Cardiac septum (tissue), 1 donor: Measurements from ENCODE around the gene FFAR1. TPM values are rescaled to one million over a fixed set of nuclear protein-coding genes. Genes with fewer than 3 reads are reported as not detected.
"Not testable (repeated sequence)": the region's sequence is repeated elsewhere in the genome, so short reads cannot be mapped to it uniquely, and the experiment has no call there.

Experiments used
- DNase-seq: peaks from one replicate; pipeline ENCODE4 v3.0.0-alpha.2; 2020; ENCODE audit warnings: low spot score
- intact Hi-C: fragments of 100-400 bp; cut with DNase I; formaldehyde crosslinking; loops from one replicate; pipeline ENCODE4 v1.14.0; 2022
- microRNA-seq: library from miRNA; unstranded; fragments of <30 nt; microRNA quantifications from one replicate; pipeline ENCODE4 v1.2.0, GENCODE V29; 2020
- total RNA-seq: library from RNA; stranded (reverse); fragmentation: NEBNext Ultra II Directional; extraction: Animal tissue kit (Norgen Biotek cat#: 25700); gene quantifications from one replicate; pipeline ENCODE4 v1.2.1, GENCODE V29; 2021
- donor health status: DM: no; HTN: no; CAD: no.

FFAR1 gene
- total RNA-seq, 1 donor from 2014 or later: not detected

DNA sequence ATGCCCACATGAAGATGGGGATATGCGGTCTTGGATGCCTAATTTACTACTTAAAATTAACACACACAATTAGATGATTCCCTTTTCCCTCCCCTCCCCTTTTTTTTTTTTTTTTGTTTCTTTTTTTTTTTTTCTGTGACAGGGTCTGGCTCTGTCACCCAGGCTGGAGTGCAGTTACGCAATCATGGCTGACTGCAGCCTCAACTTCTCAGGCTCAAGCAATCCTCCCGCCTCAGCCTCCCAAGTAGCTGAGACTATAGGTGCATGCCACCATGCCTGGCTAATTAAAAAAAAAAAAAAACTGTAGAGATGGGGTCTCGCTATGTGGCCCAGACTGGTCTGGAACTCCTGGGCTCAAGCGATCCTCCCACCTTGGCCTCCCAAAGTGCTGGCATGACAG, 31.8 kb downstream of the FFAR1 start:
- intact Hi-C loops, DNase-seq: not testable (repeated sequence)

DNA sequence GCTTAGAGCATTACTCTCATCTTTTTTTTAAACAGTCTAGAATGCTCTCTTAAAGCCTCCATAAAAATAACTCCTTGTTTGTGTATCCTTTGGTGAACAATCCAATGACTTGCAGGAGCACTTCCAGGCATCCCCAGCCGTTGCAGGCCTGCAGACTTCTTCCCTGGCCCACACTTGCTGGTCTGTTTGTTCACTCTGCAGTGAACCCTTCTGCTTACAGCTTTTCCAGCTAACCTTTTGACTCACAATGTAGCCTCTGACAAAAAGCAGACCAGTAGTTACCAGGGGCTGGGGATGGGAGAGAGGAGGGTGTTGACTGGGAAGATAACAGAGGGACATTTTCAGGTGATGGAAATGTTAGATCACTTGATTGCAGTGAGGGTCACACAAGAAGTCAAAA, 32.3 kb downstream of the FFAR1 start:
- no peak for DNase-seq
- intact Hi-C loops: no loop called here

DNA sequence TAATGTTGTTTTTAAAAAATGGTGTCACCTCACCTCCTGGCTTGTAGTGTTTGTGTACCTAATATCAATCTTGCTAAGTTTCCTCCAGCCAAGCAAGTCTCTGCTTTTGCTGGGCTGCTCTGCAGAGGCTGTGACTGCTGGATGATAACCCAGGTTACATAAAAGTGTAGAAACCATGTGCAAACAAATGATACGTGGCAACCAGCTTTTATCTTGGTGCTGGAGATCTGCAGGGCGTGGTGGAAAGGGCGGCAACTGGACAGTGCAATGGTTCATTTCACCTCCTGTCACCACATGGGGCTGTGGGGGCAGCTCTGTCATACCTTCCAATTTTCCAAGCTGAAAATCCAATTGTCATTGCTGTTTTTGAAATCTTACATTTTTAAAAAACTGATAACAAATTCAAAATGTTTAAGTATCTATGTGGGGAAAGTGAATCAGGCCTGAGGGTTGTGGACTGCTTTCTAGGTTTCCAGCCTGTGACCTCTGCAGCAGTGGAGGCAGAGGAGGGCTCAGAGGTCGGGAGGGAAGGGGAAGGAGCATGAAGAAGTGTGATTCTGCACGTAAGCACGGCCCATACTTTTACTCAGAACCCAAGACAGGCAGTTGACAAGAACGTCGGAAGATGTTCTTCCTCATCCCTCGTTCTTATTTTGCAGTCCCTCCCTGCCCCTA, 32.9 kb downstream of the FFAR1 start:
- no peak for DNase-seq
- intact Hi-C loops: no loop called here

DNA sequence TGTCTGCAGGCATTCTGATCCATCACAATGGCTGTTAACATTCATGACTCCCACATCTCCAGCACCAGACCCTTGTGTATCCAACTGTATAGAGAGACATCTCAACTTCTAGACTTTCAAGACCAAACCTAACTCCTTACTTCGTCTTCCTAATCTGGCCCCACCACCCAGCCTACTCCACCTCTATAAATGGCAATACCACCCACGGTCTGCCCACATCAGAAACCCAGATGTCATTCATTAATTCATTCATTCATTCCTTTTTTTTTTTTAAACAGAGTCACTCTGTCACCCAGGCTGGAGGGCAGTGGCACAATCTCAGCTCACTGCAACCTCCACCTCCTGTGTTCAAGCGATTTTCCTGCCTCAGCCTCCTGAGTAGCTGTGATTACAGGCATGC, 33.6 kb downstream of the FFAR1 start:
- intact Hi-C loops: no loop called here
- no peak for DNase-seq

DNA sequence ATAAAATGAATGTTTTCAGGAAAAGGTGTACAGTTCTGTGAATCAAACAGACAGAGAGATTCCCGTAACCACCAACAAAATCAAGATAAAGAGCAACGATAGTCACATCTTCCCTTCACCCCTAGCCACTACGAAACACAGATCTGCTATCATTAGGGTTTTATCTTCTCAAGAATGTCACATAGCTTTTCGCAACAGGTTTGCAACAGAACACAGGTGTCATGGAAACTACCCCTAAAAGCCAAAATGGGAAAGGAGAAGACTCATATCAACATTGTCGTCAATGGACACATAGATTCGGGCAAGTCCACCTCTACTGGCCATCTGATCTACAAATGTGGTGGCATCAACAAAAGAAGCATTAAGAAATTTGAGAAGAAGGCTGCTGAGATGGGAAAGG, 34.2 kb downstream of the FFAR1 start:
- intact Hi-C loops: no loop called here

DNA sequence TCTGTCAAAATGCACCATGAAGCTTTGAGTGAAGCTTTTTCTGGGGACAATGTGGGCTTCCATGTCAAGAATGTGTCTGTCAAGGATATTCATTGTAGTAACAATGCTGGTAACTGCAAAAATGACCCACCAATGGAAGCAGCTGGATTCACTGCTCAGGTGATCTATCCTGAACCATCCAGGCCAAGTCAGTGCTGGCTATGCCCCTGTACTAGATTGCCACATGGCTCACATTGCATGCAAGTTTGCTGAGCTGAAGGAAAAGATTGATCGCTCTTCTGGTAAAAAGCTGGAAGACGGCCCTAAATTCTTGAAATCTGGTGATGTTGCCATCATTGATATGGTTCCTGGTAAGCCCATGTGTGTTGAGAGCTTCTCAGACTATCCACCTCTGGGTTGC, 35.8 kb downstream of the FFAR1 start:
- intact Hi-C loops: no loop called here
- no peak for DNase-seq

More for the DNA sequence above, 34.2 kb downstream of the FFAR1 start:
- no peak for DNase-seq

DNA sequence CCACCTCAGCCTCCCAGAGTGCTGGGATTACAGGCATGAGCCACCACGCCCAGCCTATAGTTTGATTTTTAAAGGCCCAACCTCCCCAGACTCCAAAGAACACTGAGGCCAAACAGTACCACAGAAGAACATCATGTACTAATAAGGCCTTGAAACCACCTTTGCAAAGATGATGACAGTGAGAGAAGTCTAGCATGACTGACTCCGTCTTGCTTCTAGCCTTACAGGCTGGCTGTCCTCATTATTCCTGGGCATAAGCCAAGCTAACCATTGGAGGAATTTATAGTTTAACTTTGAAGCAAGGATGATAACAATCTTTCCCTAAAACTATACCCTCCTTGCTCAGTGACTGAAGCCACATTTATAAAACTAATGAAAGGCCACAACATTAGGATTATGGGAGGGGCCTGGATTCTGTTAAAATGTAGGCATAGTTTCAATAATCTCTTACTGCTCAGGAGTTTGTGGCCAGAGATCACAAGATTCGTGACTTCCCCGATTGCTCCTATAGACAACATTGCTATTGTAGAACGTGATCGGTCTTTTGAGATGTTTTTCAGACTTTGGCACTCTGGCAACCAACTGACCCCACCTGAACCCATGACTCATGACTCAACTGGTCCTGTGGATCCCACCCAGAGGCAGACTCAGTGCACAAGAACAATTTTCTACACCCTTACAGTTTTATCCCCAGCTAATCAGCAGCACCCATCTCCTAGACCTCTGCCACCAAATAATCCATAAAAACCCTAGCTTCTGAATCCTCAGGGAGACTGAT, 40.8 kb downstream of the FFAR1 start:
- no peak for DNase-seq
- intact Hi-C loops: no loop called here

DNA sequence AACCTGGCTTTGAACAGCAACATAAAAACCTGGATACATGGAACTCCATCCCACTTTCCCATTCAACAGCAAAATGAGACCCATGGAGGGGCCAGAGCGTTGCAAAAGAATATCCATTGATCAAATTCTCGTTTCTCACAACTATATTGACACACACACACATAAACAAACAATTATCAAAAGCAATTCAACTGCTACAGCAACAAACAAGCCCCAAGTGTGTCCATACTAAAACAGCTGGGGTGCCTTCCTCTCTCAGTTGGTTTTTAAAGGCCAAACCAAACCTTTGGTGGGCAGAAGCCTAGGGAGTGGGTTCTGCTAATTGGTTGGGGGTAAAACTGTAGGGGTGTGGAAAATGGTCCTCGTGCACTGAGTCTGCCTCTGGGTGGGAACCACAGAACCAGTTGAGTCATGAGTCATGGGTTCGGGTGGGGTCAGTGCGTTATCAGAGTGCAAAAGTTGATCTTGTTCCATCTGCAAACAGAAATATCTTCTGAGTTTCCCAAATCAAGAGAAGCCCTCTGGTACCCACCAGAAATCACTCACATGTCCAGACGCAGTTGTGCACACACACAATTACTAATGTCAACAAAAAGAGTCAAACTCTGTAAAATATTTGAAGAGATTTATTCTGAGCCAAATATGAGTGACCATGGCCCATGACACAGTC, 41.6 kb downstream of the FFAR1 start:
- DNase-seq: no peak
- intact Hi-C loops: no loop called here

DNA sequence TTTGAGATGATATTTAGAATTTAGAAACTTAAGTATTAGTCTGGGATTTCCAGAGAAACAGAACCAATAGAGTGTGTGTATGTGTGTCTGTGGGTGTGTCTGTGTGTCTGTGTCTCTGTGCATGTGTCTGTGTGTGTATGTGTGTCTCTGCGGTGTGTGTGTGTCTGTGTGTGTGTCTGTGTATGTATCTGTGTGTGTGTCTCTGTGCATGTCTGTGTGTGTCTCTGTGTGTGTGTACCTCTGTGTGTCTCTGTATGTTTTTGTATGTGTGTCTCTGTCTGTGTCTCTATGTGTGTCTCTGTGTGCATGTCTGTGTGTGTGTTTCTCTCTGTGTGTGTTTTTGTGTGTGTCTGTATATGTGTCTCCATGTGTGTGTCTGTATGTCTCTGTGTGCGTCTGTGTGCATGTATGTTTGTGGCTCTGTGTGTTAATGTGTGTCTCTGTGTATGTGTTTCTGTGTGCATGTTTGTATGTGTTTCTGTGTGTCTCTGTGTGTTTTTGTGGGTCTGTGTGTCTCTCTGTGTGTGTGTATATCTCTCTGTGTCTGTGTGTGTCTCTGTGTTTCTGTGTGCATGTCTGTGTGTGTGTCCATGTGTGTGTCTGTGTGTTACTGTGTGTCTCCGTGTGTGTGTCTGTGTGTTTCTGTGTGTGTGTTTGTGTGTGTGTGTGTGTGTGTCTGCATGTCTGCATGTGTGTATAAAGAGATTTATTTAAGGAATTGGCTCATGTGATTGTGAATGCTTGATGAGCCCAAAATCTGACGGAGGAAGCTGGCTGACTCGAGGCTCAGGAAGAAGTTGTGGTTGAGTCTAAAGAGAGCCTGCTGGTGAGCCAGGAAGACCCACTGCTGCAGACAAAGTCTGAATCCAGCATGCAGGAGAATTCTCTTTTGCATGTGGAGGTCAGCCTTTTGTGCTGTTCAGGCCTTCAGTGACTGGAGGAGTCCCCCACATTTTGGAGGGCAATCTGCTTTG, 45.3 kb downstream of the FFAR1 start:
- intact Hi-C loops: no loop called here

DNA sequence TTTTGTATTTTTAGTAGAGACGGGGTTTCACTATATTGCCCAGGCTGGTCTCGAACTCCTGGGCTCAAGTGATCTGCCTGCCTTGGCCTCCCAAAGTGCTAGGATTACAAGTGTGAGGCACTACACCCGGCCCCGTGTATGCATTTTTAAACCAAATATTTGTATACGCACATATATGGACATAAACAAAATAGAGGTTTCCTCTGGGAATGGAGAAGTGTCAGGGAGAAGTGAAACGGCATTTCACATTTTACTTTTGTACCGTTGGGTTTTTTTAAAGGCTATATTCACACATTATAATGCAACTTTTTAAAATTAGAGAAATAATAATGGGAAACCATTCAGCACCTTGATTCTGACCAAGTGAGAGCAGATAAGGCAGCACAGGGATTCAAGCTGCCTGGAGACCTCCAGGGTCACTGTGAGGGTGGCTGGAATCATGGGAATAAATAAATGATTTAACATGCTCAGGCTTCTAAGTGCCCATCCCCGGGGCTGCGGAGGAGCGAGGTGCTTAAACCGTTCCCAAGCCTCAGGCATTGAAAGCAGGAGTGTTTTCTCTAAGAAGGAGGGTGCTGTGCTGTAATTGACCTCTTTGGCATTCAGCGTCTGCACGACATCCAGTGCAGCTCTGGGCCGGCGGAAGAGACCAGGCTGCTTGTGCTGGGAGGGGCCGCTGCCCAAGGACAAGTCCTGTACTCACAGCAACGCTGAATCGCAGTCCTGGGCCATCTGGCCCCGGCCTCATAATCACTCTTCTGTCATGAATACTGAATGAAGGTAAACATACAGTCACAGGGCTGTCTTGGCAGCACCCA, 47.9 kb downstream of the FFAR1 start:
- DNase-seq: peak; percentile 12
- intact Hi-C loops: no loop called here

More for the DNA sequence above, 45.3 kb downstream of the FFAR1 start:
- DNase-seq: no peak

DNA sequence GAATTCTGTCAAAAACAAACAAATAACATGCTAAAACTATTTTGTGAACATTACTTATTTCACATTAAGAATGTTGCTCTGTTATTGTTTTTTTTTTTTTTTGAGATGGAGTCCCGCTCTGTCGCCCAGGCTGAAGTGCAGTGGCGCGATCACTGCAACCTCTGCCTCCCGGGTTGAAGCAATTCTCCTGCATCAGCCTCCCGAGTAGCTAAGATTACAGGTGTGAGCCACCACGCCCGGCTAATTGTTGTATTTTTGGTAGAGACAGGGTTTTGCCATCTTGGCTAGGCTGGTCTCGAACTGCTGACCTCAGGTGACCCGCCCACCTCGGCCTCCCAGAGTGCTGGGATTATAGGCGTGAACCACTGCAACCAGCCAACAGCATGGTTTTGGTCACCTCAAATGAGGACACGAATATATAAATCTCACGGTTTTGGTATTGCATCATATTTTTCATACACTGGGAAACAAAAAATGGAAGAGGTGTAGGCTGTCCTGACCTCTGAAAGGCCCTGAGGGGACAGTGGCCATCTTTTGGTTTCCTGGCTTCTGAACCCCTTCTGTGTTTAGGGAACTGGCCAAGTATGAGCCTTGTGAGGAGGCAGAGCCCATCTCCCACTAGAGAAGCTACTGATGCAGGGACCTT, 48.7 kb downstream of the FFAR1 start:
- intact Hi-C loops: no loop called here
- DNase-seq: peak; percentile 33

DNA sequence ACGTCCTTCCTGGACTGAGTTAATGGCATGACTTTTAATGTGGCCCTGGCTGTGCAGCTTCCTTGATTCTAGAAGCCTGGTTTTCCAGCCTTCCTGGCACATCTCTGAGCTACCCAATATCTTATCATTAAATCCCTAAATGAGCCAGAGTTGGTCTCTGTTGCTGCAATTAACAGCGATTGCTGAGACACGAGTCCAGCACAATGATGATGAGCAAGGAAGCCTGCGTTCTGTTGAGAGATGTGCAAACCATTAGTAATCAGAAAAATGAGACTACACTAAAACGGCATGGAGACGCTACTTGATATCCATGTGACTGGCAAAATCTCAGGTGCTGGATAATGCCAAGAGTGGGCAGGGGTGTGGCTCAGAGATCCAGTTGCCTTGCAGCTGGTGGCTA, 49.4 kb downstream of the FFAR1 start:
- intact Hi-C loops: no loop called here
- DNase-seq: peak; percentile 27

Small RNA genes lying within 50 kb of the gene (microRNA-seq; reads per million reads assigned to microRNA genes)
- not detected for gene MIR5196

Other genes starting within 250 kb of the FFAR1 start
- gene FXYD3, start 232.1 kb upstream of the FFAR1 start, total RNA-seq: not detected
- gene LGI4, start 212.8 kb upstream of the FFAR1 start, total RNA-seq: 8.1 TPM
- 613 TPM for gene FXYD1, start 209.1 kb upstream of the FFAR1 start, total RNA-seq
- gene FXYD7, start 204.6 kb upstream of the FFAR1 start, total RNA-seq: not detected
- gene FXYD5, start 193.2 kb upstream of the FFAR1 start, total RNA-seq: 19.0 TPM
- gene FAM187B, start 119.2 kb upstream of the FFAR1 start, total RNA-seq: not detected
- 3.4 TPM for gene LSR, start 98.9 kb upstream of the FFAR1 start, total RNA-seq
- gene USF2, start 78.9 kb upstream of the FFAR1 start, total RNA-seq: 174 TPM
- not detected for gene HAMP, start 65.4 kb upstream of the FFAR1 start, total RNA-seq
- gene MAG, start 55.7 kb upstream of the FFAR1 start, total RNA-seq: not detected
- 0.70 TPM for gene CD22, start 18.7 kb upstream of the FFAR1 start, total RNA-seq
- gene FFAR3, start 10.6 kb downstream of the FFAR1 start, total RNA-seq: not detected
- not detected for gene GPR42, start 23.2 kb downstream of the FFAR1 start, total RNA-seq
- gene FFAR2, start 100.4 kb downstream of the FFAR1 start, total RNA-seq: 0.97 TPM
- gene KRTDAP, start 142.6 kb downstream of the FFAR1 start, total RNA-seq: not detected
- 4.2 TPM for gene DMKN, start 165.7 kb downstream of the FFAR1 start, total RNA-seq
- not detected for gene SBSN, start 180.4 kb downstream of the FFAR1 start, total RNA-seq
- not detected for gene GAPDHS, start 185.6 kb downstream of the FFAR1 start, total RNA-seq
- gene TMEM147, start 197.7 kb downstream of the FFAR1 start, total RNA-seq: 64.4 TPM
- gene ATP4A, start 215.8 kb downstream of the FFAR1 start, total RNA-seq: not detected
- gene PMIS2, start 238.3 kb downstream of the FFAR1 start, total RNA-seq: not detected